Caki2 (cell line): ENCODE data around the gene TNFAIP1. TPM values are rescaled to one million over a fixed set of nuclear protein-coding genes. Genes with fewer than 3 reads are reported as not detected.
A peak's percentile ranks its signal among the peaks of the same experiment; 100 is the strongest.
"Not testable (repeated sequence)": the region's sequence is repeated elsewhere in the genome, so short reads cannot be mapped to it uniquely, and the experiment has no call there.

Experiments
- DNase-seq: peaks from one replicate; pipeline ENCODE4 v3.0.0-alpha.2; 2015; ENCODE audit warnings: low read depth
- in situ Hi-C: cut with HindIII; loops from 2 replicates; pipeline ENCODE4 v1.10.0; 2016; ENCODE audit warnings: low sequenced_read_pairs, low pct_unique_long_range_greater_than_20kb, mixed read lengths
- total RNA-seq: library from RNA; depleted of rRNA; stranded (reverse); fragments of >200 nt; shearing (Covaris generic); gene quantifications from 2 replicates; pipeline ENCODE4 v1.2.3, GENCODE V29; 2014; ENCODE audit warnings: low replicate concordance

Gene TNFAIP1
- total RNA-seq, 1 experiment from 2014 or later, result 28.4 TPM

GRCh38 chr17:28320215-28321061, 15.1 kb upstream of the TNFAIP1 start:
- in situ Hi-C loops, result no loop called here
- no peak for DNase-seq

- in situ Hi-C loops, result no loop called here
- no peak for DNase-seq
These were observed 11.3 kb upstream of the TNFAIP1 start for GRCh38 chr17:28324267-28324745.

DNA sequence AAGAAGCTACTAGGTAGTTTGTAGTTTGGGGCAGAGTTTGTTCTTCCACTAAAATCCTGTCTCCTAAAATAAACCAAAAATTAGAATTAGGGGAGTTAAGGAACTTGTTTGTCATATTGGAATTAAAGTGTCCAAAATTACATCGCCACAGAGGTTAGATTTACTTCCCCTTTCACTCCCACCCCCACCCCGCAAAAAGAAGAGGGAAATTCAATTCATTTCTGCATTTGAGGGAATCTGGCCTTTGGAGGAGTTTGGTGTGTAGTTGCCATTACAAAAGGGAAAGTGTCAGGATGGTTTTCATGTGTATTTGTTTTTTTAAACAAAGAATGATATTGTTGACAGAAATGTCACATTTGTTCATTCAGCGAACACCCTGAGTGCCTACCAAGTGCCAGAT, 10.8 kb upstream of the TNFAIP1 start:
- in situ Hi-C loops, result no loop called here

GRCh38 chr17:28325211-28325610, 10.3 kb upstream of the TNFAIP1 start:
- no peak for DNase-seq
- in situ Hi-C loops, result no loop called here

More for the DNA sequence above, 10.8 kb upstream of the TNFAIP1 start:
- DNase-seq, result no peak

GRCh38 chr17:28326114-28326513, 9.4 kb upstream of the TNFAIP1 start:
- no peak for DNase-seq
- in situ Hi-C loops, result no loop called here

DNA sequence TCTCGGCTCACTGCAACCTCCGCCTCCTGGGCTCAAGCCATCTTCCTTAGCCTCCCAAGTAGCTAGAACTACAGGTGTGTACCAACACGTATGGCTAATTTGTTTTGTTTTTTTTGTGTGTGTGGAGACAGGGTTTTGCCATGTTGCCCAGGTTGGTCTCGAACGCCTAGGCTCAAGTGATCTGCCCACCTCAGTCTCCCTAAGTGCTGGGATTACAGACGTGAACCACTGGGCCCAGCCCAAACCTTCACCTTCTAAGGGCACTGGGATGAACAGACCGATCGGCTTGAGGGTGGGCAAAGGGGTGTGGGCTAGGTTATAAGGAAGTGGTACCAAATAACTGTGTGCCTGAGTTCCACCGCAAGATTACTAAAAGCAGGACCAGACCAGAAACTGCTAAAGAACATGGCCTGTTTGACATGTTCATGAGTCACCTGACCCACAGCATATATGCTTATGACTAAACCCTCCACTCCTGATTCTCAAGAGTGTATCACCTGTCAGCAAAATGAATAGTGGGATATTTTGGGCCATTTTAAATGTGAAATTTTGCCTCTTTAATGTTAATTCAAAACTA, 8.4 kb upstream of the TNFAIP1 start:
- in situ Hi-C loops, result no loop called here

GRCh38 chr17:28327709-28328108, 7.9 kb upstream of the TNFAIP1 start:
- in situ Hi-C loops, result no loop called here
- peak; percentile 22 for DNase-seq

More for the DNA sequence above, 8.4 kb upstream of the TNFAIP1 start:
- no peak for DNase-seq

- DNase-seq, result no peak
- in situ Hi-C loops, result no loop called here
These were observed 7.2 kb upstream of the TNFAIP1 start for GRCh38 chr17:28328325-28328724.

GRCh38 chr17:28330671-28331070, 4.9 kb upstream of the TNFAIP1 start:
- DNase-seq, result no peak
- in situ Hi-C loops, result no loop called here

- in situ Hi-C loops, result no loop called here
These were observed 3.6 kb upstream of the TNFAIP1 start for GRCh38 chr17:28331891-28332420.

GRCh38 chr17:28333083-28333746, 2.3 kb upstream of the TNFAIP1 start:
- no peak for DNase-seq
- in situ Hi-C loops, result no loop called here

More at GRCh38 chr17:28331891-28332420, 3.6 kb upstream of the TNFAIP1 start:
- DNase-seq, result no peak

- DNase-seq, result no peak
- in situ Hi-C loops, result no loop called here
These were observed 1.4 kb upstream of the TNFAIP1 start for GRCh38 chr17:28334171-28334570.

DNA sequence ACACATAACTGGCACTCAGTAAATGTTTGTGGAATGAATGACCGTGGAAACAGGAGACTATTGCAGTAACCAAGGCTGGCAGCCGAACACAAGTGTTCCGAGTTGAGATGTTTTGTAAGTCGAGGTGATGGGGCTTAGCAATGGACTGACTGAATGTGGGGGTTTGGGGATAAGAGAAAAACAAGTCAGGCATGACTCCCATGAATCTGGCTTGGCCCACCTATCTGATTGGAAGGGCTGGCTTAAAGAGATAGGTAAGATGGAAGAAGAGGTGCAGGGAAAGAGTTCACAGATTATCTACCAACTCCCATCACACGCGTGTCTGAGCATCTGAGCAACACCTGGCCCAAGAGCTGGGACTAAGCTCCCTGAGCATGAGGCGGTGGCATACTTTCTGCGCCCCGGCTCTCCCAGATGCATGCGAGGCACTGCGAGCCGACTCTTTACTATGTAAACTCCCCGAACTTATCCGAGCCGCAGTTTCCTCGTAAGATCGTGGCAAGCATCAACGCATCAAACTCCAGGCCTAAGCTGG, 828 bp upstream of the TNFAIP1 start:
- no peak for DNase-seq
- in situ Hi-C loops, result no loop called here

GRCh38 chr17:28335959-28336871, 654 bp downstream of the TNFAIP1 start:
- DNase-seq, result peak; percentile 86
- in situ Hi-C loops, result no loop called here

DNA sequence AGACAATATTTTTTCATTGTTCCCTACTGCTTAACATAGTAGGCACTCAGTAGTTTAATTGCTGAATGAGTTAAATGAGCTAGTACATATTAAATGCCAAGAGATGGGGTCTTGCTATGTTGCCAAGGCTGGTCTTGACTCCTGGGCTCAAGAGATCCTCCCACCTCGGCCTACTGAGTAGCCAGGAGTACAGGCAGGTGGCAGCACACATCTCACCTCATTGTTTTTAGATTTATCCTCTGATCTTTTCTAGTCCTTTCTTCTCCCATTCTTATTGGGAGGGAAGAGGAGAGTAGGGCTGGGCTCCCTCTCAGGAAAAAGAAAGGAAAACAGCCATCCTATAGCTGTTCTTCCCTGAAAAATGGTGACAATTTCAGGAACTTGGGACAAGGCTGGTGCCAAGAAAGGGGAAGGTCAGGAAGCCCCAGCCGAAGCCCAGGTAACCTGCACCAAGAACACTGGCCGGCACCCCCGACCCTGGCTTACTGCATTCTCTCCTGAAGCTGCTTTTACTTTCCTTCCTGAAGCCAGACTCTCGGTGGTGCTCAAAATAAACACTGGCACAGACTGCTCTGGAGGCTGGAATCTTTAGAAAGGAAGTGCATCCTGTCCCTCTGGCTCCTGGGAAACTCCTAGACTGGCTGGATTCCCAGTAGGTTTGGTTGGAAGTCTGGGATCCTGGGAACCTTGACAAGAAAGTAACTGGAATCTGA, 2.7 kb downstream of the TNFAIP1 start:
- DNase-seq, result no peak
- in situ Hi-C loops, result no loop called here

DNA sequence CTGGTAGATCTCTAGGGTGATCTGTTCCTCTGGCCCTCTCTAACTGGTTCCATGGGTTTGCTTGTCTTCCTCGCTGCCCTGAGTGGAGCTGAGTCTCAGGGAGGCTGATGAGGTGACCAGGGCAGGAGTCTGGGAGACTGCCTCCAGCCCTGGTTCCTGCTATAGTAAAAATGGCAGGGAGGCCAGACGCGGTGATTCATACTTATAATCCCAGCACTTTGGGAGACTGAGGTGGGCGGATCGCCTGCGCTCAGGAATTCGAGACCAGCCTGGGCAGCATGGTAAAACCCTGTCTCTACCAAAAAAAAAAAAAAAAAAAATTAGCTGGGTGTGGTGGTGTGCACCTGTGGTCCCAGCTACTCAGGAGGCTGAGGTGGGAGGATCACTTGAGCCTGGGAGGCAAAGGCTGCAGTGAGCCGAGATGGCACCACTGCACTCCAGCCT, 3.2 kb downstream of the TNFAIP1 start:
- in situ Hi-C loops, DNase-seq: not testable (repeated sequence)

GRCh38 chr17:28339431-28339830, 3.9 kb downstream of the TNFAIP1 start:
- DNase-seq, result no peak
- in situ Hi-C loops, result no loop called here
